HepG2 (cell line): Measurements from ENCODE around the gene MAGEA10.

ENCODE experiments used
- ADNP ChIP-seq: sonication (generic); formaldehyde crosslinking; IDR thresholded peaks from 2 replicates; pipeline ENCODE4 v1.4.0; 2020; ENCODE audit warnings: missing genetic modification reagents
- ESRRA ChIP-seq: sonication (generic); formaldehyde crosslinking; IDR thresholded peaks from 2 replicates; pipeline ENCODE4 v1.5.1; 2020; ENCODE audit warnings: mild to moderate bottlenecking, low read depth, missing genetic modification reagents
- FOXK1 ChIP-seq: sonication (generic); formaldehyde crosslinking; IDR thresholded peaks from 2 replicates; pipeline ENCODE4 v1.4.0; 2020; ENCODE audit warnings: low read depth, missing genetic modification reagents, borderline replicate concordance
- MAX ChIP-seq: IDR thresholded peaks from 2 replicates; pipeline ENCODE4 v1.6.1; 2012; ENCODE audit warnings: inconsistent platforms
- PAXIP1 ChIP-seq: sonication (generic); formaldehyde crosslinking; conservative IDR thresholded peaks from 2 replicates; pipeline ENCODE4 v1.4.0; 2020; ENCODE audit warnings: mild to moderate bottlenecking, missing genetic modification reagents, moderate library complexity
- ZNF136 ChIP-seq: sonication (generic); formaldehyde crosslinking; IDR thresholded peaks from 2 replicates; pipeline ENCODE4 v1.8.1; 2022; ENCODE audit warnings: low read depth, mild to moderate bottlenecking, moderate library complexity, missing genetic modification reagents

- no peak for TF ChIP-seq FOXK1 (CRISPR knock-in tag)
- no peak for TF ChIP-seq PAXIP1 (CRISPR knock-in tag)
- no peak for TF ChIP-seq ADNP (CRISPR knock-in tag)
- no peak for TF ChIP-seq MAX
- no peak for TF ChIP-seq ESRRA
- no peak for TF ChIP-seq ZNF136
Observed at GRCh38 chrX:152157042-152157441, 18.7 kb upstream of the MAGEA10 start.
